ENCODE results near the gene NOB1.
"Not testable (repeated sequence)": the region's sequence is repeated elsewhere in the genome, so short reads cannot be mapped to it uniquely, and the experiment has no call there.

The NOB1 gene

DNA sequence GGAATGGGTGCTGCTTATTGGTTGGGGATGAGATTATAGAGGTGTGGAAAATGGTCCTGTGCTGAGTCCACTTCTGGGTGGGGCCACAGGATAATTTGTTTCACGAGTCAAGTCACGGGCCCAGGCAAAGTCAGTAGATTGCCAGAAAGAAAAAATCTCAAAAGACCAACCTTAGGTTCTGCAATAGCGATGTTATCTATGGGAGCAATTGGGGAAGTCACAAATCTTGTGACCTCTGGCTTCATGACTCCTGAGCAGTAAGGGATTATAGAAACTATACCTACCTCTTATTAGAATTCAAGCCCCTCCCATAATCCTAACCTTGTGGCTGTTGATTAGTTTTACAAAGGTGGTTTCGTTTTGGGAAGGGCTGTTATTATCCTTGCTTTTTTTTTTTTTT, 38.8 kb upstream of the NOB1 start:
- no peak overlapping the region for H3K4me2 ChIP-seq (ENCODE audit: low read length)
- peaks cover 8% of the 10 kb centered on the region for H3K4me1 ChIP-seq (ENCODE audit: insufficient read depth, low read length, severe bottlenecking)
- H3K4me3 ChIP-seq (ENCODE audit: low read depth, low read length, poor library complexity, severe bottlenecking): no peak overlapping the region
- H3K9ac ChIP-seq (ENCODE audit: low read length): no peak overlapping the region
- H3K27me3 ChIP-seq (ENCODE audit: insufficient read depth, low read length): no peaks in the 10 kb centered on the region
- H4K20me1 ChIP-seq (ENCODE audit: insufficient read depth, low read length): no peaks in the 10 kb centered on the region
- H3K27ac ChIP-seq (ENCODE audit: low read depth, low read length, poor library complexity, severe bottlenecking): no peak overlapping the region
- TF ChIP-seq, protein P1, sequence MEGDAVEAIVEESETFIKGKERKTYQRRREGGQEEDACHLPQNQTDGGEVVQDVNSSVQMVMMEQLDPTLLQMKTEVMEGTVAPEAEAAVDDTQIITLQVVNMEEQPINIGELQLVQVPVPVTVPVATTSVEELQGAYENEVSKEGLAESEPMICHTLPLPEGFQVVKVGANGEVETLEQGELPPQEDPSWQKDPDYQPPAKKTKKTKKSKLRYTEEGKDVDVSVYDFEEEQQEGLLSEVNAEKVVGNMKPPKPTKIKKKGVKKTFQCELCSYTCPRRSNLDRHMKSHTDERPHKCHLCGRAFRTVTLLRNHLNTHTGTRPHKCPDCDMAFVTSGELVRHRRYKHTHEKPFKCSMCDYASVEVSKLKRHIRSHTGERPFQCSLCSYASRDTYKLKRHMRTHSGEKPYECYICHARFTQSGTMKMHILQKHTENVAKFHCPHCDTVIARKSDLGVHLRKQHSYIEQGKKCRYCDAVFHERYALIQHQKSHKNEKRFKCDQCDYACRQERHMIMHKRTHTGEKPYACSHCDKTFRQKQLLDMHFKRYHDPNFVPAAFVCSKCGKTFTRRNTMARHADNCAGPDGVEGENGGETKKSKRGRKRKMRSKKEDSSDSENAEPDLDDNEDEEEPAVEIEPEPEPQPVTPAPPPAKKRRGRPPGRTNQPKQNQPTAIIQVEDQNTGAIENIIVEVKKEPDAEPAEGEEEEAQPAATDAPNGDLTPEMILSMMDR (IDR thresholded peaks at IDR 0.05; ENCODE audit: low read length): no peak
- TF ChIP-seq EZH2 (IDR thresholded peaks at IDR 0.05; ENCODE audit: borderline replicate concordance, low read length): no peak
- H3F3A ChIP-seq (ENCODE audit: insufficient read depth, low read length): no peaks in the 10 kb centered on the region
- no peaks in the 10 kb centered on the region for H3K9me3 ChIP-seq (ENCODE audit: low read length)
- H3K36me3 ChIP-seq (ENCODE audit: insufficient read depth, low read length): peaks cover 3% of the 10 kb centered on the region; the same call in 1 of the 2 replicates
- no peak overlapping the region for H2AFZ ChIP-seq (ENCODE audit: low read length)
- H3K79me2 ChIP-seq (ENCODE audit: insufficient read depth, low read length): no peaks in the 10 kb centered on the region
- H3K9me2 ChIP-seq (ENCODE audit: low read depth, low read length): no peaks in the 10 kb centered on the region

DNA sequence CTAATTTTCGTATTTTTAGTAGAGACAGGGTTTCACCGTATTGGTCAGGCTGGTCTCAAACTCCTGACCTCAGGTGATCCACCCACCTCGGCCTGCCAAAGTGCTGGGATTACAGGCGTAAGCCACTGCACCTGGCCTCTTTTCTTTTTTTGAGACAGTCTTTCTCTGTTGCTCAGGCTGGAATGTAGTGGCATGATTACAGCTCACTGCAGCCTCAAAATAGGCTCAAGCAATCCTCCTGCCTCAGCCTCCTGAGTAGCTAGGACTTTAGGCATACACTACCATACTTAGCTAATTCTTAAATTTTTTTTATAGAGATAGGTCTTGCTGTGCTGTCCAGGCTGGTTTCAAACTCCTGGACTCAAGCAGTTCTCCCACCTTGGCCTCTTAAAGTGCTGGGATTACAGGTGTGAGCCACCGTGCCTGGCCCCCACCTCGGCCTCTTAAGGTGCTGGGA, 36.7 kb upstream of the NOB1 start:
- not testable (repeated sequence) for H3F3A ChIP-seq (ENCODE audit: insufficient read depth, low read length); H3K9ac ChIP-seq (ENCODE audit: low read length); H3K27me3 ChIP-seq (ENCODE audit: insufficient read depth, low read length); H3K4me1 ChIP-seq (ENCODE audit: insufficient read depth, low read length, severe bottlenecking); H2AFZ ChIP-seq (ENCODE audit: low read length); H4K20me1 ChIP-seq (ENCODE audit: insufficient read depth, low read length); H3K4me3 ChIP-seq (ENCODE audit: low read depth, low read length, poor library complexity, severe bottlenecking); H3K9me3 ChIP-seq (ENCODE audit: low read length); H3K4me2 ChIP-seq (ENCODE audit: low read length); H3K9me2 ChIP-seq (ENCODE audit: low read depth, low read length); H3K27ac ChIP-seq (ENCODE audit: low read depth, low read length, poor library complexity, severe bottlenecking); H3K79me2 ChIP-seq (ENCODE audit: insufficient read depth, low read length)
- peaks cover 18% of the 10 kb centered on the region; the same call in 1 of the 2 replicates for H3K36me3 ChIP-seq (ENCODE audit: insufficient read depth, low read length)

DNA sequence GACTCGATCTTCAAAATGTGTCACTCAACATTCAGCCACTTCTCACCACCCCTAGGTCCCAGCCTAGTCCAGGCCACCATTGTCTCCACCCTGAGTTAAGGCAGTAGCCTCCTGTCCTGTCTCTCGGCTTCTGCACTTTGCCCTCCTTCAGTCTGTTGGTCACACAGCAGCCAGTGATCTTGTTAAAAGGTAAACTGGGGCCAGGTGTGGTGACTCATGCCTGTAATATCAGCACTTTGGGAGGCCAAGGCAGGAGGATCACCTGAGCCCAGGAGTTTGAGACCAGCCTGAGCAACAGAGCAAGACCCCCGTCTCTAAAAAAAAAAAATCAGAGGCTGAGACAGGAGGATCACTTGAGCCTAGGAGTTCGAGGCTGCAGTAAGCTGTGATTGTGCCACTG, 33.2 kb upstream of the NOB1 start:
- no peaks in the 10 kb centered on the region for H3K79me2 ChIP-seq (ENCODE audit: insufficient read depth, low read length)
- H4K20me1 ChIP-seq (ENCODE audit: insufficient read depth, low read length): no peaks in the 10 kb centered on the region
- no peaks in the 10 kb centered on the region for H3K9me2 ChIP-seq (ENCODE audit: low read depth, low read length)
- no peak overlapping the region for H3K4me3 ChIP-seq (ENCODE audit: low read depth, low read length, poor library complexity, severe bottlenecking)
- no peak overlapping the region for H2AFZ ChIP-seq (ENCODE audit: low read length)
- H3K36me3 ChIP-seq (ENCODE audit: insufficient read depth, low read length): peaks cover 22% of the 10 kb centered on the region
- no peaks in the 10 kb centered on the region for H3K9me3 ChIP-seq (ENCODE audit: low read length)
- no peak overlapping the region for H3K9ac ChIP-seq (ENCODE audit: low read length)
- H3F3A ChIP-seq (ENCODE audit: insufficient read depth, low read length): no peaks in the 10 kb centered on the region
- no peak for TF ChIP-seq EZH2 (IDR thresholded peaks at IDR 0.05; ENCODE audit: borderline replicate concordance, low read length)
- TF ChIP-seq, protein P1 (IDR thresholded peaks at IDR 0.05; ENCODE audit: low read length): no peak
- no peaks in the 10 kb centered on the region for H3K27me3 ChIP-seq (ENCODE audit: insufficient read depth, low read length)
- no peaks in the 10 kb centered on the region for H3K4me1 ChIP-seq (ENCODE audit: insufficient read depth, low read length, severe bottlenecking)
- H3K27ac ChIP-seq (ENCODE audit: low read depth, low read length, poor library complexity, severe bottlenecking): no peak overlapping the region
- no peak overlapping the region for H3K4me2 ChIP-seq (ENCODE audit: low read length)

DNA sequence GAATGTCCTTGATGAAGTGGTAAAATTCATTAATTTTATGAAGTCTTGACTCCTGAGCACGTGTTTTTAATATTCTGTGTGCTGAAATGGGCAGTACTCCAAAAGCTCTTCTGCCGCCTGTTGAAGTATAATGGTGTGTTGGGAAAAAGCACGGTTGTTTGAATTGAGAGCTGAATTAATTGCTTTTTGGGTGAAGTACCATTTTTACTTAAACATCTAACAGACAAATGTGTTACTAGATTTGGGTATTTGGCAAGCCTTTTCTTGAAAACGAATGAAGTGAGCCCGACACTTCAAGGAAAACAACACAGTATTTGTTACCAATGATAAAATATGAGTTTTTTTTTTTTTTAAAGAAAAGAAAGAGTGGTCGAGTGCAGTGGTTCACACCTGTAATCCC, 29.9 kb upstream of the NOB1 start:
- no peaks in the 10 kb centered on the region for H3K4me1 ChIP-seq (ENCODE audit: insufficient read depth, low read length, severe bottlenecking)
- no peaks in the 10 kb centered on the region for H3K9me3 ChIP-seq (ENCODE audit: low read length)
- no peak overlapping the region for H3K4me2 ChIP-seq (ENCODE audit: low read length)
- H3K79me2 ChIP-seq (ENCODE audit: insufficient read depth, low read length): no peaks in the 10 kb centered on the region
- H3K36me3 ChIP-seq (ENCODE audit: insufficient read depth, low read length): peaks cover 22% of the 10 kb centered on the region
- H3K9ac ChIP-seq (ENCODE audit: low read length): no peak overlapping the region
- H4K20me1 ChIP-seq (ENCODE audit: insufficient read depth, low read length): no peaks in the 10 kb centered on the region
- H3F3A ChIP-seq (ENCODE audit: insufficient read depth, low read length): no peaks in the 10 kb centered on the region
- H3K27me3 ChIP-seq (ENCODE audit: insufficient read depth, low read length): no peaks in the 10 kb centered on the region
- H3K27ac ChIP-seq (ENCODE audit: low read depth, low read length, poor library complexity, severe bottlenecking): no peak overlapping the region
- H2AFZ ChIP-seq (ENCODE audit: low read length): no peak overlapping the region
- H3K9me2 ChIP-seq (ENCODE audit: low read depth, low read length): no peaks in the 10 kb centered on the region
- H3K4me3 ChIP-seq (ENCODE audit: low read depth, low read length, poor library complexity, severe bottlenecking): no peak overlapping the region
- TF ChIP-seq, protein P1 (IDR thresholded peaks at IDR 0.05; ENCODE audit: low read length): no peak
- TF ChIP-seq EZH2 (IDR thresholded peaks at IDR 0.05; ENCODE audit: borderline replicate concordance, low read length): no peak

Measured in OCI-LY1 (cell line).